ENCODE results near the gene ZNF598. TPM values are rescaled to one million over a fixed set of nuclear protein-coding genes. Genes with fewer than 3 reads are reported as not detected.
"Not testable (repeated sequence)": the region's sequence is repeated elsewhere in the genome, so short reads cannot be mapped to it uniquely, and the experiment has no call there.

ZNF598 gene
- total RNA-seq, 1 experiment from 2014 or later, result 85.7 TPM

DNA sequence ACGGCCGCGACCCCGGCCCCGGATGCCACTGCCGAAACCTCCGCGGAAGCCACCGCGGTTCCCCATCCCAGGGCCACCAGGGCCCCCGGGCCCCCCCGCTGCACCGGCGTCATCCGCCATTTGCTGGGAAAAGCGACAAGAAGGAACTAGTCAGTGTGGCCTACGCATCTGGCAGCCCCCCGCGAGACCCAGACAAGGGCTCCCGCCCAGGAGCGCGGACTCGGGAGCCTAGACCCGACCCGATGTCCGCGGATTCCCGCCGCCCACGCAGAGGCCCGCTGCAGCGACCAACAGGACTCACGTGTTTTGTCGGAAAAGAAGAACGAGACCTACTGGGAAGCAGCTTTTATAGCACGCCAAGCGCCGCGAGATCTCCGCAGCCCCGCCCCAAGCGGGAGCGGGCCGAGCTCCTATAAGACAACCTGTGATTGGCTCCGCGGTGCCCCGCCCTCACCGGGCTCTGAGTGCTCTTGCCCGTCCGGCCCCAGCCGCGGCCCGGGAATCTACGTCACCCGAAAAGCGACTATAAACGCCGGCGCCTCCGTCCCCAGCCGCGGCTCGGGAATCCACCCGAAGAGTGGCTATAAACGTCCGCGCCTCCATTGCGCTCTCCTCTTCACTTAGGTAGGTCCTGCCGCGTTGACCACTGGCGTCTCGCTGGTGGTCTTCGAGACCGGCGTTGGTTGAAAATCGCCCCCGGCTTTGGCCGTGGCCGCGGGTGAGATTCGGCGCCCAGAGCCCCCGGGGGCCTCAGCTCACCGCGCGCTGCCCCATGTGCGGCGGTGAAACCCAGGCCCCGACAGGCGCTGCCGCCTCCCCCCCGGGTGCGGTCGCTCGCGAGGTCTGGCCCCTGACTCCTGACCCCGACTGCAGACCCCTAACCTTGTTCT lies 44.9 kb downstream of the ZNF598 start, which contains the start of gene RPS2:
Gene RPS2 (minus strand): TSS at position 321 of the 890 bp plus-strand sequence. CDS start 201 bp downstream, at position 120.
- Histone ChIP-seq H3K27me3 (ENCODE audit: control insufficient read depth, insufficient read depth, low read length) (no peaks in the 10 kb centered on the region), H3K4me3 (ENCODE audit: low read depth in 2 of 2, low read length in 2 of 2) (peak within 1 kb of the TSS; percentile 99), H3K27ac (ENCODE audit: low read length) (peak within 1 kb of the TSS; percentile 96), H3K9me3 (ENCODE audit: control insufficient read depth, insufficient read depth, low read depth, low read length) (no peaks in the 10 kb centered on the region), H3K4me1 (ENCODE audit: control insufficient read depth, insufficient read depth, low read length) (peaks cover 12% of the 10 kb centered on the region), H3K36me3 (ENCODE audit: control insufficient read depth, insufficient read depth, low read length) (peaks cover 11% of the 10 kb centered on the region)
- ChIA-PET POLR2A (interaction anchor here (0.6 to 1.1 kb wide), 11 partner anchors 17 to 916 kb away, joined by 3 to 13 read pairs (median 9); partner anchors contain the start of genes GFER, NTHL1 and TSC2), CTCF (interaction anchor here (0.5 to 0.7 kb wide), 2 partner anchors 22 to 63 kb away, joined by 4 to 6 read pairs; partner anchors contain the start of gene MSRB1)
- in situ Hi-C loops (cut with HindIII; ENCODE audit: low pct_unique_long_range_greater_than_20kb, low sequenced_read_pairs) (no loop called here), intact Hi-C loops (cut with micrococcal nuclease; ENCODE audit: unreplicated experiment) (no loop called here)
- peak; percentile 83 for ATAC-seq
- TF ChIP-seq TCF7L2 (IDR thresholded peaks at IDR 0.05; ENCODE audit: low read depth, low read length) (no peak), SIN3A (IDR thresholded peaks at IDR 0.05; ENCODE audit: borderline replicate concordance, insufficient read depth, low read depth, low read length) (peak; percentile 95; the same call in 1 of the 2 replicates), REST (IDR thresholded peaks at IDR 0.05; ENCODE audit: insufficient read depth in 1 of 2, low read depth in 2 of 2, low read length in 1 of 2) (0 out of 4 replicates have a peak, but pooled peaks of 1 of the 2 experiments have one; percentile 36), POLR2AphosphoS5 (IDR thresholded peaks at IDR 0.05; ENCODE audit: low read depth, low read length) (peak; percentile 100)
- TF ChIP-seq, protein P1, sequence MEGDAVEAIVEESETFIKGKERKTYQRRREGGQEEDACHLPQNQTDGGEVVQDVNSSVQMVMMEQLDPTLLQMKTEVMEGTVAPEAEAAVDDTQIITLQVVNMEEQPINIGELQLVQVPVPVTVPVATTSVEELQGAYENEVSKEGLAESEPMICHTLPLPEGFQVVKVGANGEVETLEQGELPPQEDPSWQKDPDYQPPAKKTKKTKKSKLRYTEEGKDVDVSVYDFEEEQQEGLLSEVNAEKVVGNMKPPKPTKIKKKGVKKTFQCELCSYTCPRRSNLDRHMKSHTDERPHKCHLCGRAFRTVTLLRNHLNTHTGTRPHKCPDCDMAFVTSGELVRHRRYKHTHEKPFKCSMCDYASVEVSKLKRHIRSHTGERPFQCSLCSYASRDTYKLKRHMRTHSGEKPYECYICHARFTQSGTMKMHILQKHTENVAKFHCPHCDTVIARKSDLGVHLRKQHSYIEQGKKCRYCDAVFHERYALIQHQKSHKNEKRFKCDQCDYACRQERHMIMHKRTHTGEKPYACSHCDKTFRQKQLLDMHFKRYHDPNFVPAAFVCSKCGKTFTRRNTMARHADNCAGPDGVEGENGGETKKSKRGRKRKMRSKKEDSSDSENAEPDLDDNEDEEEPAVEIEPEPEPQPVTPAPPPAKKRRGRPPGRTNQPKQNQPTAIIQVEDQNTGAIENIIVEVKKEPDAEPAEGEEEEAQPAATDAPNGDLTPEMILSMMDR (IDR thresholded peaks at IDR 0.05), result no peak
- DNase-seq (ENCODE audit: low read depth, low spot score), result peak; percentile 89
- no TSS peak for BruUV-seq (replicated peaks)

- Histone ChIP-seq H3K9me3 (ENCODE audit: control insufficient read depth, insufficient read depth, low read depth, low read length) (no peaks in the 10 kb centered on the region), H3K4me3 (ENCODE audit: low read depth in 2 of 2, low read length in 2 of 2) (peak overlapping the region; percentile 99), H3K4me1 (ENCODE audit: control insufficient read depth, insufficient read depth, low read length) (peaks cover 12% of the 10 kb centered on the region), H3K36me3 (ENCODE audit: control insufficient read depth, insufficient read depth, low read length) (peaks cover 11% of the 10 kb centered on the region), H3K27ac (ENCODE audit: low read length) (peak overlapping the region; percentile 96), H3K27me3 (ENCODE audit: control insufficient read depth, insufficient read depth, low read length) (no peaks in the 10 kb centered on the region)
- BruUV-seq (replicated peaks), result no TSS peak
- ATAC-seq (peak; percentile 2), DNase-seq (ENCODE audit: low read depth, low spot score) (no peak)
- CTCF ChIA-PET, result interaction anchor here (0.5 to 0.7 kb wide), 2 partner anchors 21 to 62 kb away, joined by 4 to 6 read pairs; partner anchors contain the start of gene MSRB1
- intact Hi-C loops (cut with micrococcal nuclease; ENCODE audit: unreplicated experiment), result no loop called here
- TF ChIP-seq REST (IDR thresholded peaks at IDR 0.05; ENCODE audit: insufficient read depth in 1 of 2, low read depth in 2 of 2, low read length in 1 of 2), result no peak
- POLR2A ChIA-PET, result interaction anchor here (0.6 to 1.1 kb wide), 8 partner anchors 20 to 915 kb away, joined by 3 to 13 read pairs (median 10); partner anchors contain the start of genes GFER, NTHL1 and TSC2
- in situ Hi-C loops (cut with HindIII; ENCODE audit: low pct_unique_long_range_greater_than_20kb, low sequenced_read_pairs), result no loop called here
Observed at GRCh38 chr16:1963806-1964505, 45.7 kb downstream of the ZNF598 start.

DNA sequence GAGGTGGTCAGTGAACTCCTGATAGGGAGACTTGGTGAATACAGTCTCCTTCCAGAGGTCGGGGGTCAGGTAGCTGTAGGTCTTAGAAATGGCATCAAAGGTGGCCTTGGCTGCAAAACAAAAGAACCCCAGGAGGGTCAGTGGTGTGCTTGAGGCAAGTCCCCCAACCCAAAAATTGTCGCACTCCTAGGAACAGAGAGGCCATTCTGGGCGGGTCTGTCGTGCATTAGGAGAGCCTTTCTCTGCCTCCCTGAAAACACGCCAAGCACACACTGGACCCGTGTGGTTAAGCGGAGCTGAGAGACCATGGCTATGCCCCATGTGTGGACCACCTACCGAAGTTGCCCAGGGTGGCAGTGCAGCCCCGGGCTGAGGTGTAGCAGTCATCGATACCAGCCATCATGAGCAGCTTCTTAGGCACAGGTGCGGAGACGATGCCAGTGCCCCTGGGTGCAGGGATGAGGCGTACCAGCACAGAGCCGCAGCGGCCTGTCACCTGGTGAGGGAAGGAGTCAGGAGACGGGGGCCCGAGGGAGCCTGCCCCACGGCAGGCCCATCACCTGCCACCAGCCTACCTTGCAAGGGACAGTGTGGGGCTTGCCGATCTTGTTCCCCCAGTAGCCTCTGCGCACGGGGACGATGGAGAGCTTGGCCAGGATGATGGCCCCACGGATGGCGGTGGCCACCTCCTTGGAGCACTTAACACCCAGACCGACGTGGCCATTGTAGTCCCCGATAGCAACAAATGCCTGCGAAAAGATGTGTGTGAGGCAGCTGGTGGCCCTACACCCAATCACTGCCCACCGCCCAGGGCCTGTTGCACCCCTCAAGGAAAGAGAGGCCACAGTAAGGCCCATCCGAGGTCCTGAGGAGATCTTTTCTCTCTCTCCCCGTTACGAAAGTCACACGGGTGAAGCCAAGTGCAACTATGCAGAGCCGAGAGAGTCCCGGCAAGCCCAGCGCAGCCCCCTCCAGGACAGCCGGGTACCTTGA lies 47.2 kb downstream of the ZNF598 start:
- TSS peak; percentile 95 for BruUV-seq (replicated peaks)
- H3K9me3 ChIP-seq (ENCODE audit: control insufficient read depth, insufficient read depth, low read depth, low read length); ATAC-seq; intact Hi-C loops (cut with micrococcal nuclease; ENCODE audit: unreplicated experiment); DNase-seq (ENCODE audit: low read depth, low spot score); CTCF ChIA-PET; H3K27me3 ChIP-seq (ENCODE audit: control insufficient read depth, insufficient read depth, low read length); in situ Hi-C loops (cut with HindIII; ENCODE audit: low pct_unique_long_range_greater_than_20kb, low sequenced_read_pairs); POLR2A ChIA-PET: not testable (repeated sequence)
- Histone ChIP-seq H3K4me1 (ENCODE audit: control insufficient read depth, insufficient read depth, low read length) (peaks cover 12% of the 10 kb centered on the region), H3K27ac (ENCODE audit: low read length) (peak overlapping the region; percentile 96), H3K36me3 (ENCODE audit: control insufficient read depth, insufficient read depth, low read length) (peaks cover 11% of the 10 kb centered on the region), H3K4me3 (ENCODE audit: low read depth in 2 of 2, low read length in 2 of 2) (peak overlapping the region; percentile 99)
